Trophoblast cell (in vitro differentiated cells and primary cell): Measurements from ENCODE around the gene NACA2.

ENCODE experiments used
- DNase-seq, 2 donors: peaks; one replicate each; pipeline ENCODE4 v3.0.0-alpha.2; 2016
- H2AFZ ChIP-seq: 2 replicates; pipeline ENCODE4 v1.6.1; 2013; ENCODE audit warnings: low read length, moderate library complexity, mild to moderate bottlenecking; ENCODE audit not compliant: insufficient read depth, poor library complexity
- H2AK5ac ChIP-seq: 2 replicates; pipeline ENCODE4 v1.6.1; 2013; ENCODE audit warnings: mild to moderate bottlenecking, low read length
- H2BK120ac ChIP-seq: 2 replicates; pipeline ENCODE4 v1.6.1; 2013; ENCODE audit warnings: low read length, mild to moderate bottlenecking, moderate library complexity; ENCODE audit not compliant: insufficient read depth, poor library complexity
- H2BK12ac ChIP-seq: 2 replicates; pipeline ENCODE4 v1.6.1; 2013; ENCODE audit warnings: mild to moderate bottlenecking, low read length, moderate library complexity
- H2BK5ac ChIP-seq: 2 replicates; pipeline ENCODE4 v1.6.1; 2013; ENCODE audit warnings: low read length, low read depth, moderate library complexity, mild to moderate bottlenecking; ENCODE audit not compliant: poor library complexity
- H3K14ac ChIP-seq: 2 replicates; pipeline ENCODE4 v1.6.1; 2013; ENCODE audit warnings: mild to moderate bottlenecking, low read length
- H3K18ac ChIP-seq: 2 replicates; pipeline ENCODE4 v1.6.1; 2013; ENCODE audit warnings: mild to moderate bottlenecking, low read length
- H3K23ac ChIP-seq: 2 replicates; pipeline ENCODE4 v1.6.1; 2013; ENCODE audit warnings: low read length
- H3K27ac ChIP-seq: 2 replicates; pipeline ENCODE4 v1.5.1; 2013; ENCODE audit warnings: low read depth, mild to moderate bottlenecking, inconsistent platforms, low read length, moderate library complexity
- H3K27me3 ChIP-seq: 2 replicates; pipeline ENCODE4 v1.6.1; 2013; ENCODE audit warnings: inconsistent platforms, mild to moderate bottlenecking, low read length, moderate library complexity; ENCODE audit not compliant: insufficient read depth
- H3K36me3 ChIP-seq, 2 experiments: 1 replicate in 1 of 2; 2 replicates in 1 of 2; pipeline ENCODE4 v1.6.1; 2013; ENCODE audit warnings: low read length in 2 of 2, mild to moderate bottlenecking in 2 of 2, moderate library complexity in 1 of 2; ENCODE audit not compliant: insufficient read depth in 2 of 2, control insufficient read depth in 1 of 2
- H3K4ac ChIP-seq: 2 replicates; pipeline ENCODE4 v1.6.1; 2013; ENCODE audit warnings: low read depth, mild to moderate bottlenecking, low read length, moderate library complexity
- H3K4me1 ChIP-seq, 2 experiments: 1 replicate in 1 of 2; 2 replicates in 1 of 2; pipeline ENCODE4 v1.6.1; 2013; ENCODE audit warnings: low read length in 2 of 2, mild to moderate bottlenecking in 2 of 2, moderate library complexity in 1 of 2; ENCODE audit not compliant: insufficient read depth in 2 of 2, control insufficient read depth in 1 of 2
- H3K4me2 ChIP-seq: 2 replicates; pipeline ENCODE4 v1.6.1; 2013; ENCODE audit warnings: inconsistent platforms, mild to moderate bottlenecking, low read length, moderate library complexity
- H3K4me3 ChIP-seq: 2 replicates; pipeline ENCODE4 v1.5.1; 2013; ENCODE audit warnings: mild to moderate bottlenecking, low read depth, low read length, inconsistent platforms
- H3K79me1 ChIP-seq: one replicate; pipeline ENCODE4 v1.6.1; 2013; ENCODE audit warnings: low read length
- H3K79me2 ChIP-seq: 2 replicates; pipeline ENCODE4 v1.6.1; 2013; ENCODE audit warnings: low read length, mild to moderate bottlenecking; ENCODE audit not compliant: control insufficient read depth, insufficient read depth, poor library complexity
- H3K9ac ChIP-seq: 2 replicates; pipeline ENCODE4 v1.6.1; 2013; ENCODE audit warnings: mild to moderate bottlenecking, low read length
- H3K9me3 ChIP-seq: 2 replicates; pipeline ENCODE4 v1.6.1; 2013; ENCODE audit warnings: low read depth, mild to moderate bottlenecking, control low read depth, inconsistent platforms, low read length; ENCODE audit not compliant: insufficient read depth
- H4K12ac ChIP-seq: 2 replicates; pipeline ENCODE4 v1.6.1; 2013; ENCODE audit warnings: low read depth, mild to moderate bottlenecking, low read length, moderate library complexity
- H4K8ac ChIP-seq: 2 replicates; pipeline ENCODE4 v1.6.1; 2013; ENCODE audit warnings: low read depth, mild to moderate bottlenecking, low read length, moderate library complexity
- H4K91ac ChIP-seq: one replicate; pipeline ENCODE4 v1.6.1; 2013; ENCODE audit warnings: low read depth, mild to moderate bottlenecking, low read length, moderate library complexity
- WGBS: extraction: QIAGEN DNeasy Blood & Tissue Kit; methylation state at CpG from one replicate; pipeline ENCODE4 v1.1.7; 2013; ENCODE audit warnings: missing lambda C conversion rate; ENCODE audit not compliant: insufficient read length, insufficient coverage; ENCODE audit errors: extremely low coverage; 5-methylcytosine and 5-hydroxymethylcytosine counted together

NACA2 gene

GRCh38 chr17:61562287-61562686 is 28.7 kb downstream of the NACA2 start:
- Histone ChIP-seq H2BK5ac (no peak overlapping the region), H3K9ac (no peak overlapping the region), H3K4me2 (no peak overlapping the region), H3K27me3 (no peaks in the 10 kb centered on the region), H3K36me3 (no peaks in the 10 kb centered on the region), H3K4me3 (no peak overlapping the region), H3K18ac (no peak overlapping the region), H2AK5ac (no peak overlapping the region), H3K79me1 (no peaks in the 10 kb centered on the region), H3K23ac (no peak overlapping the region), H2AFZ (no peak overlapping the region), H3K4me1 (no peaks in the 10 kb centered on the region), H3K9me3 (no peaks in the 10 kb centered on the region), H2BK120ac (no peak overlapping the region), H4K8ac (no peak overlapping the region), H4K12ac (no peak overlapping the region), H4K91ac (no peak overlapping the region), H3K4ac (no peak overlapping the region), H3K27ac (no peak overlapping the region), H3K79me2 (no peaks in the 10 kb centered on the region), H3K14ac (no peak overlapping the region), H2BK12ac (no peak overlapping the region)
- no peak for DNase-seq
- no CpG with 5 or more reads among the region's 4 CpGs for WGBS

GRCh38 chr17:61561354-61561753 is 29.7 kb downstream of the NACA2 start:
- no peak overlapping the region for H2BK12ac ChIP-seq
- H4K91ac ChIP-seq: no peak overlapping the region
- no CpG with 5 or more reads among the region's 2 CpGs for WGBS
- no peak for DNase-seq
- no peak overlapping the region for H3K27ac ChIP-seq
- no peak overlapping the region for H3K9ac ChIP-seq
- no peak overlapping the region for H3K4me2 ChIP-seq
- no peak overlapping the region for H3K18ac ChIP-seq
- H3K27me3 ChIP-seq: no peaks in the 10 kb centered on the region
- no peaks in the 10 kb centered on the region for H3K79me2 ChIP-seq
- H3K14ac ChIP-seq: no peak overlapping the region
- no peaks in the 10 kb centered on the region for H3K79me1 ChIP-seq
- H3K9me3 ChIP-seq: no peaks in the 10 kb centered on the region
- H2BK120ac ChIP-seq: no peak overlapping the region
- H2AK5ac ChIP-seq: no peak overlapping the region
- no peak overlapping the region for H2BK5ac ChIP-seq
- H3K4ac ChIP-seq: no peak overlapping the region
- no peak overlapping the region for H4K8ac ChIP-seq
- H3K23ac ChIP-seq: no peak overlapping the region
- no peak overlapping the region for H4K12ac ChIP-seq
- H3K36me3 ChIP-seq: no peaks in the 10 kb centered on the region
- H2AFZ ChIP-seq: no peak overlapping the region
- H3K4me1 ChIP-seq: no peaks in the 10 kb centered on the region
- H3K4me3 ChIP-seq: no peak overlapping the region

GRCh38 chr17:61560071-61560470 is 30.9 kb downstream of the NACA2 start:
- Histone ChIP-seq H2BK5ac (no peak overlapping the region), H3K79me1 (no peaks in the 10 kb centered on the region), H3K79me2 (no peaks in the 10 kb centered on the region), H3K4ac (no peak overlapping the region), H3K14ac (no peak overlapping the region), H2AK5ac (no peak overlapping the region), H3K9ac (no peak overlapping the region), H3K36me3 (no peaks in the 10 kb centered on the region), H2AFZ (no peak overlapping the region), H3K9me3 (no peaks in the 10 kb centered on the region), H2BK12ac (no peak overlapping the region), H3K4me3 (no peak overlapping the region), H3K18ac (no peak overlapping the region), H3K27ac (no peak overlapping the region), H4K8ac (no peak overlapping the region), H4K12ac (no peak overlapping the region), H3K27me3 (no peaks in the 10 kb centered on the region), H2BK120ac (no peak overlapping the region), H3K4me1 (no peaks in the 10 kb centered on the region), H4K91ac (no peak overlapping the region), H3K23ac (no peak overlapping the region), H3K4me2 (no peak overlapping the region)
- WGBS: no CpG with 5 or more reads among the region's 6 CpGs
- DNase-seq: no peak

GRCh38 chr17:61556224-61557188 is 34.5 kb downstream of the NACA2 start:
- no peaks in the 10 kb centered on the region for H3K79me1 ChIP-seq
- no peak overlapping the region for H2BK120ac ChIP-seq
- WGBS: no CpG with 5 or more reads among the region's 10 CpGs
- H3K9ac ChIP-seq: no peak overlapping the region
- H3K27me3 ChIP-seq: no peaks in the 10 kb centered on the region
- no peaks in the 10 kb centered on the region for H3K4me1 ChIP-seq
- no peak overlapping the region for H3K4me2 ChIP-seq
- no peak overlapping the region for H3K4me3 ChIP-seq
- no peak overlapping the region for H2AK5ac ChIP-seq
- H3K79me2 ChIP-seq: no peaks in the 10 kb centered on the region
- H4K12ac ChIP-seq: no peak overlapping the region
- H3K14ac ChIP-seq: no peak overlapping the region
- no peak overlapping the region for H2BK12ac ChIP-seq
- no peak overlapping the region for H3K27ac ChIP-seq
- H3K18ac ChIP-seq: no peak overlapping the region
- H3K9me3 ChIP-seq: no peaks in the 10 kb centered on the region
- no peak overlapping the region for H3K23ac ChIP-seq
- H2BK5ac ChIP-seq: no peak overlapping the region
- H4K91ac ChIP-seq: no peak overlapping the region
- H3K36me3 ChIP-seq: no peaks in the 10 kb centered on the region
- no peak overlapping the region for H3K4ac ChIP-seq
- peak in 1 of 2 donors; percentile 7 for DNase-seq
- no peak overlapping the region for H4K8ac ChIP-seq
- no peak overlapping the region for H2AFZ ChIP-seq
